Esophagus squamous epithelium (tissue), 4 donors: ENCODE data around the gene PHC2.

Source experiments
- POLR2A ChIP-seq, 4 donors: fragments of 450-650 bp; IDR thresholded peaks; one replicate each; pipeline ENCODE4 v1.6.1; 2017; ENCODE audit warnings: antibody characterized with exemption in 4 of 4, mild to moderate bottlenecking in 4 of 4, moderate library complexity in 3 of 4
- TF ChIP-seq, protein P1 (sequence below), 6 experiments: fragments of 450-650 bp in 4 of 6; fragments of 200-600 bp in 2 of 6; sonication (generic) in 2 of 6; IDR thresholded peaks; one replicate each; pipeline ENCODE4 v1.5.1; 2016 to 2019; ENCODE audit warnings: antibody characterized with exemption in 6 of 6, mild to moderate bottlenecking in 4 of 6, moderate library complexity in 4 of 6

- TF ChIP-seq, protein P1, sequence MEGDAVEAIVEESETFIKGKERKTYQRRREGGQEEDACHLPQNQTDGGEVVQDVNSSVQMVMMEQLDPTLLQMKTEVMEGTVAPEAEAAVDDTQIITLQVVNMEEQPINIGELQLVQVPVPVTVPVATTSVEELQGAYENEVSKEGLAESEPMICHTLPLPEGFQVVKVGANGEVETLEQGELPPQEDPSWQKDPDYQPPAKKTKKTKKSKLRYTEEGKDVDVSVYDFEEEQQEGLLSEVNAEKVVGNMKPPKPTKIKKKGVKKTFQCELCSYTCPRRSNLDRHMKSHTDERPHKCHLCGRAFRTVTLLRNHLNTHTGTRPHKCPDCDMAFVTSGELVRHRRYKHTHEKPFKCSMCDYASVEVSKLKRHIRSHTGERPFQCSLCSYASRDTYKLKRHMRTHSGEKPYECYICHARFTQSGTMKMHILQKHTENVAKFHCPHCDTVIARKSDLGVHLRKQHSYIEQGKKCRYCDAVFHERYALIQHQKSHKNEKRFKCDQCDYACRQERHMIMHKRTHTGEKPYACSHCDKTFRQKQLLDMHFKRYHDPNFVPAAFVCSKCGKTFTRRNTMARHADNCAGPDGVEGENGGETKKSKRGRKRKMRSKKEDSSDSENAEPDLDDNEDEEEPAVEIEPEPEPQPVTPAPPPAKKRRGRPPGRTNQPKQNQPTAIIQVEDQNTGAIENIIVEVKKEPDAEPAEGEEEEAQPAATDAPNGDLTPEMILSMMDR (IDR thresholded peaks at IDR 0.05), result peak in 2 of 6 experiments; percentile 16 to 25
- no peak for TF ChIP-seq POLR2A (IDR thresholded peaks at IDR 0.05)
Observed at GRCh38 chr1:33429856-33430691, 821 bp downstream of the PHC2 start.
